Measurements from ENCODE around the gene GJB5. TPM values are rescaled to one million over a fixed set of nuclear protein-coding genes. Genes with fewer than 3 reads are reported as not detected.
A peak's percentile ranks its signal among the peaks of the same experiment; 100 is the strongest.

Gene GJB5
- total and polyA plus RNA-seq, 8 donors, result not detected

DNA sequence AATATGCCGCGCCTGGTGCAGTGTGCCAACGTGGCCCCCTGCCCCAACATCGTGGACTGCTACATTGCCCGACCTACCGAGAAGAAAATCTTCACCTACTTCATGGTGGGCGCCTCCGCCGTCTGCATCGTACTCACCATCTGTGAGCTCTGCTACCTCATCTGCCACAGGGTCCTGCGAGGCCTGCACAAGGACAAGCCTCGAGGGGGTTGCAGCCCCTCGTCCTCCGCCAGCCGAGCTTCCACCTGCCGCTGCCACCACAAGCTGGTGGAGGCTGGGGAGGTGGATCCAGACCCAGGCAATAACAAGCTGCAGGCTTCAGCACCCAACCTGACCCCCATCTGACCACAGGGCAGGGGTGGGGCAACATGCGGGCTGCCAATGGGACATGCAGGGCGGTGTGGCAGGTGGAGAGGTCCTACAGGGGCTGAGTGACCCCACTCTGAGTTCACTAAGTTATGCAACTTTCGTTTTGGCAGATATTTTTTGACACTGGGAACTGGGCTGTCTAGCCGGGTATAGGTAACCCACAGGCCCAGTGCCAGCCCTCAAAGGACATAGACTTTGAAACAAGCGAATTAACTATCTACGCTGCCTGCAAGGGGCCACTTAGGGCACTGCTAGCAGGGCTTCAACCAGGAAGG lies 30.5 kb downstream of the GJB5 start:
- intact Hi-C loops (cut with DNase I), result loop anchor here in 1 of 3 donors (5.0 kb wide), 1 partner anchor 67 kb away; no protein-coding TSS in a partner anchor
- peaks cover 0 to 13% (median 5%) of the 10 kb centered on the region in 3 donors for H3K4me1 ChIP-seq
- H3K27ac ChIP-seq, result no peak overlapping the region
- DNase-seq (no peak), ATAC-seq (no peak), FAIRE-seq (no peak)
- no peaks in the 10 kb centered on the region for H3K9me3 ChIP-seq
- no peaks in the 10 kb centered on the region for H3K27me3 ChIP-seq
- 76 to 80% methylated on average over 22 of the region's 22 CpGs for WGBS, 2 donors
- no peak overlapping the region for H3K4me3 ChIP-seq
- TF ChIP-seq, protein P1, sequence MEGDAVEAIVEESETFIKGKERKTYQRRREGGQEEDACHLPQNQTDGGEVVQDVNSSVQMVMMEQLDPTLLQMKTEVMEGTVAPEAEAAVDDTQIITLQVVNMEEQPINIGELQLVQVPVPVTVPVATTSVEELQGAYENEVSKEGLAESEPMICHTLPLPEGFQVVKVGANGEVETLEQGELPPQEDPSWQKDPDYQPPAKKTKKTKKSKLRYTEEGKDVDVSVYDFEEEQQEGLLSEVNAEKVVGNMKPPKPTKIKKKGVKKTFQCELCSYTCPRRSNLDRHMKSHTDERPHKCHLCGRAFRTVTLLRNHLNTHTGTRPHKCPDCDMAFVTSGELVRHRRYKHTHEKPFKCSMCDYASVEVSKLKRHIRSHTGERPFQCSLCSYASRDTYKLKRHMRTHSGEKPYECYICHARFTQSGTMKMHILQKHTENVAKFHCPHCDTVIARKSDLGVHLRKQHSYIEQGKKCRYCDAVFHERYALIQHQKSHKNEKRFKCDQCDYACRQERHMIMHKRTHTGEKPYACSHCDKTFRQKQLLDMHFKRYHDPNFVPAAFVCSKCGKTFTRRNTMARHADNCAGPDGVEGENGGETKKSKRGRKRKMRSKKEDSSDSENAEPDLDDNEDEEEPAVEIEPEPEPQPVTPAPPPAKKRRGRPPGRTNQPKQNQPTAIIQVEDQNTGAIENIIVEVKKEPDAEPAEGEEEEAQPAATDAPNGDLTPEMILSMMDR (IDR thresholded peaks at IDR 0.05), result no peak
- H3K36me3 ChIP-seq, result no peaks in the 10 kb centered on the region

DNA sequence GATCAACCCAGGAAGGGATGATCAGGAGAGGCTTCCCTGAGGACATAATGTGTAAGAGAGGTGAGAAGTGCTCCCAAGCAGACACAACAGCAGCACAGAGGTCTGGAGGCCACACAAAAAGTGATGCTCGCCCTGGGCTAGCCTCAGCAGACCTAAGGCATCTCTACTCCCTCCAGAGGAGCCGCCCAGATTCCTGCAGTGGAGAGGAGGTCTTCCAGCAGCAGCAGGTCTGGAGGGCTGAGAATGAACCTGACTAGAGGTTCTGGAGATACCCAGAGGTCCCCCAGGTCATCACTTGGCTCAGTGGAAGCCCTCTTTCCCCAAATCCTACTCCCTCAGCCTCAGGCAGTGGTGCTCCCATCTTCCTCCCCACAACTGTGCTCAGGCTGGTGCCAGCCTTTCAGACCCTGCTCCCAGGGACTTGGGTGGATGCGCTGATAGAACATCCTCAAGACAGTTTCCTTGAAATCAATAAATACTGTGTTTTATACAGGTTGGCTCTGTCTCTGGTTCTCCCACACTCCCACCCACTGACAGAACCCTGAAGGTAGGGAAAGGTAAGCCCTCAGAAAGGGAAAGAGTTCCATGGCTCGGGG lies 31.1 kb downstream of the GJB5 start:
- no peaks in the 10 kb centered on the region for H3K9me3 ChIP-seq
- no peak for DNase-seq
- peaks cover 0 to 13% (median 5%) of the 10 kb centered on the region in 3 donors for H3K4me1 ChIP-seq
- no peak for FAIRE-seq
- ATAC-seq, result no peak
- no peaks in the 10 kb centered on the region for H3K36me3 ChIP-seq
- H3K4me3 ChIP-seq, result no peak overlapping the region
- intact Hi-C loops (cut with DNase I), result loop anchor here in 1 of 3 donors (5.0 kb wide), 1 partner anchor 66 kb away; no protein-coding TSS in a partner anchor
- TF ChIP-seq, protein P1 (IDR thresholded peaks at IDR 0.05), result no peak
- 50 to 63% methylated on average over 4 of the region's 4 CpGs for WGBS, 2 donors
- no peaks in the 10 kb centered on the region for H3K27me3 ChIP-seq
- H3K27ac ChIP-seq, result no peak overlapping the region

DNA sequence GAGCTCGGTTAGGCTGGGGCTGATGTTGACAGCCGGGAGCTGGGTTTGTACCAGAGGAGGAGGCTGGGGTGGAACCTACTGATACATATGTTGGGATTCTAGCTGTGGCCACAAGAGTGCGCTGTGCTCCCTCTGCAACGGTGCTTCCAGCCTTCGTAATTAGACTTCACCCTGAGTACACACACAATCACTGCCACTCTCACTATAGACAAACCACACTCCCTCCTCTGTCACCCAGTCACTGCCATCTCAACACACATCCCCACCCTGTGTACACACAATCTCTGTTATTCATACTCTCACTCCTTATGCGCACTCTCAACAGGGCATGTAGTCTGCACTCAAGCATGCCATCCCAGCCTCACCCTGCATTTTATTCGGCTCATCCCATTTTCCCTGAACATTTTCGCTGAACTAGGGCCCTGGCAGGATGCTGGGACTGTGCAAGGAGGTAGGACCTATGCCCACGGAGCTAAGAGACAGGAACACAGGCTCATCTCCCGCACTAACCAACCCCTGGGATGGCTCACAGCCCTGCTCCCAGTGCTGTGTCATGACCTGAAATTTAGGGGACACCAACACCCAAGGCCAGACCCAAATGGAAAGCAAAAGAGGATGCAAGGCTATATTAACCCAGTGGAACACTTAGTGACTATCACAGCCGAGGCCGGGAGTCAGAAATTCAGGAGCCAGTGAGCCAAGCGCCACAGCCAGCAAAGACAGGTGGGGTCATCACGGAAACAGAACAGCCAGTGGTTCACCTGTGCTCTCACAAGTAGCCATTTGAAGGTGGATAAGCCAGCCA lies 31.9 kb downstream of the GJB5 start:
- peaks cover 0 to 7% (median 2%) of the 10 kb centered on the region in 3 donors for H3K4me1 ChIP-seq
- peak in 5 of 6 donors; percentile 55 to 81 (median 72) for DNase-seq
- FAIRE-seq, result no peak
- WGBS, 2 donors, result 46 to 51% methylated on average over 14 of the region's 14 CpGs
- H3K27me3 ChIP-seq, result no peaks in the 10 kb centered on the region
- no peaks in the 10 kb centered on the region for H3K36me3 ChIP-seq
- TF ChIP-seq, protein P1 (IDR thresholded peaks at IDR 0.05), result peak; percentile 69 to 81 (median 76)
- no peak overlapping the region for H3K27ac ChIP-seq
- intact Hi-C loops (cut with DNase I), result loop anchor here in 1 of 3 donors (5.0 kb wide), 1 partner anchor 66 kb away; no protein-coding TSS in a partner anchor
- no peak overlapping the region for H3K4me3 ChIP-seq
- ATAC-seq, result peak; percentile 83 to 95 (median 90)
- H3K9me3 ChIP-seq, result no peaks in the 10 kb centered on the region

DNA sequence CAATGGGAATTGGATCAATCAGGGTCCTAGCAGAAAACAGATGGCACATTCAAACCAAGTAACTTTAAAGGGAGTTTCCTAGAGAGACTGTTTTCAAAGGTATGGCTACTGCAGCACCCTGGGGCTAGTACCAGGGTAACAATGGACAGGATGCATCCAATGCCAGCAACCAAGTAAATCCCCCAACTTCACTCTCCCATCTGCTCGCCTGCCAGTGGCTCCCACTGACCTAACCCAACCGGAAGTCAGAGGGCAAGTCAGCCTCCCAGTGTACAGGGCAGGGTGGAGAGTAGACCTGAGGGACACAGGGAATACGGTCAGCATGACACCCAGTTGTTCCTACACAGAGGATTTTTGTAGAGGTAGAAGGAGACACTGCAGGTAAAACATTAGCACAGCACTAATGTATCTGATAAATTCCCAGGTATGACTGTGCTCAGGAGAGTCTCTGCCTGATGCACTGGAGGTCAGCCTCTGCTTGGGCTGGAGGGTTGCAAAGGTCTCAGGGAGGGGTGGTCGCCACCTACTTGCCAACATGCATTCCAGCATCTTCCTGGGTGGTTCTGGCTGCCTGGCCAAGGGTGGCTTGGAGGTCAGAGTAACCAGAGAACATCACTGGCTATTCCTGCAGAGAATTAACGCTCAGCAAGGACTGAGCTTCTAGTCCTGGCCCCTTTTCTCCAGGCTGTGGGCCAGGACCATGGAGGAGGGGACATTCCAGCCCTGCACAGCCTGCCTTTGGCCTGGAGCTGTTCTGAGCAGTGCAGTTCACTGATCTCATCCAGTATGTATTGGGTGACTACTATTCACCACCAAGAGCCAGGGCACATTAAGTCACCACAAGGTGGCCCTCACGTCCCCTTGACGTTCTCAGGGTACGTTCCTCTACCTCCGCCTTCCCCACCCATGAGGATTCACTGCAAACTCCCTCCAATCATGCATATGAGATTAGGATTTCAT lies 32.9 kb downstream of the GJB5 start:
- Histone ChIP-seq H3K27ac (no peak overlapping the region), H3K4me3 (no peak overlapping the region), H3K36me3 (no peaks in the 10 kb centered on the region), H3K4me1 (no peaks in the 10 kb centered on the region), H3K27me3 (no peaks in the 10 kb centered on the region), H3K9me3 (no peaks in the 10 kb centered on the region)
- DNase-seq (no peak), FAIRE-seq (no peak), ATAC-seq (no peak)
- TF ChIP-seq, protein P1 (IDR thresholded peaks at IDR 0.05), result no peak
- intact Hi-C loops (cut with DNase I), result loop anchor here in 1 of 3 donors (5.0 kb wide), 1 partner anchor 65 kb away; no protein-coding TSS in a partner anchor
- WGBS, 2 donors, result 45 to 57% methylated on average over 9 of the region's 9 CpGs
